NCI-H146 (cell line): Measurements from ENCODE around the gene ROR1.

Source experiments
- DNase-seq: peaks from one replicate; lab custom pipeline; 2025; lab: John Stamatoyannopoulos, UW

ROR1 gene

DNA sequence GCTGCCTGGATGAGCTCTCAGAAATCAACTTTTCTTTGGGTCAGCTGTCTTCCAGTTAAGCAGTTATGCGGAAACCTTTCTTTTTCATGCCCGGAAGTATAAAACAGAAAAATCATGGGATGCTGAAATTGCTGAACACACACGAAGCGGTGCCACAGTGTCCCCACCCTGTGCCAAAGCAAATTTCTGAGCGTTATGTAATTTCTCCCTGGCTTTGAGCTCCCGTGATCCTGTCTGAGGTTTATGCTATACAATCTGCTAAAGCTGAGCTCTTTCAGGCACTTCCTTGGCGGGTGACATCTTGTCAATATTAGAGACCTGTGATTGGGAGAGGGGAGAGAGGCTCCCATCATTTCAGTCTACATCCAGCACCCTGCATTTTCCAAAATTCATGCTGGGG is 201.7 kb downstream of the ROR1 start:
- DNase-seq: no peak

GRCh38 chr1:63976006-63976405 is 202.2 kb downstream of the ROR1 start:
- DNase-seq: no peak

DNA sequence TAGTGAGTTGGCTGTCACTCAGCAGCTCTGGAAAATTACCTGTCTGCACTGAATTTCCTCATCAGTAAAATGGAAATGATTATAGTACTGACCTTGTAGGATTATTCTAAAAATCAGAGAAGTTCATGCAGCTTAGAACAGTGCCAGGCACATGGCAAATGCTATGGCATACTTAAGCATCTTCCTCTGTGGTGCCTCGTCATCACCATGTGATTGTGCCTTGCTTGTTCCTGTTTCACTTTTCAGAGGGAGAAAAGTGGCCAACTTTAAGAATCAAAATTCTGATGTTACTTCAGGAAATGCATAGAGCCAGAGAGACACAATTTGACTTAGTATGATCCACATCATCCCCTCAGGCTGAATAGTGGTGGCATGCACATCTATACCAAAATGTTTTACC is 203.6 kb downstream of the ROR1 start:
- no peak for DNase-seq

- DNase-seq: no peak
These were observed 207.1 kb downstream of the ROR1 start for GRCh38 chr1:63980740-63981407.

- no peak for DNase-seq
These were observed 207.6 kb downstream of the ROR1 start for GRCh38 chr1:63981408-63981773.

GRCh38 chr1:63982201-63982600 is 208.4 kb downstream of the ROR1 start:
- DNase-seq: peak; percentile 8

DNA sequence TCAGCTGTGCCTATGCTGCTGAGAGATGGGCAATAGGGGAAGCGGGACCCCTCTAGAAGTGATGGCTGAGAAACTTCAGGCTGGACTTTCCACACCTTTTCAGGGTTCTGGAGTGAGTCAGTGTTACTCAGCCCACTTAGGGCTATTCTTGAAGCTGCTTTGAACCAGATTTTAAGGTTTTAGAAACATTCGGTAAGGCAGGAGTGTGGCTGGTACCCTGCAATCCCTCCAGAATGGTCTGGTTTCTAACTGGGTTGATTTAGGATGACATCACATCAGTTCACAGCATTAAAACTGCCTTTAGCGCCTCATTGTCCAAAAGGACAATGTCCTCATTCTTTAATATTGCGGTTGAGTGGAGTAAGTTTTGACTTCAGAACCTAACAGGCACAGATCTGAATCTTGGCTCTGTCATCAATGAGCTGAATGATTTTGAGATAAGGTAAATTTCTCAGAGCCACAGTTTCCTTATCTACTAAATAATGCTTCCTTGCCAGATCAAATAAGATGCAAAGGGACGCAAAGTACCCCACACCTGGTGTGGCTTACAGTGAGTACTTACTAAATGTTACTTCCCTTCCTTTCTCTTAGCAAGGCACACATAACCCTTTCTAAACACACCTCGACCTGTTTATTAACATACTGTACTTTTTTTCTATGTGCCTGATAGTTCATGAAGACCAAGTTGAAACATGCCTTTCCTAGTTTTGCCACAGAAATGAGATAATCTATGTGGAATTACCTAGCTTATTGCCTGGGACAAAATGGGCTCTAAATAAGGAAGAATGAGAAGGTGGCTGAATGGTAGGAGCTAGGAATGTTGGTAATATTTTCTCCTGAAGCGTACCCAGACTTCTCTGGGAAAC is 209.8 kb downstream of the ROR1 start:
- DNase-seq: no peak

DNA sequence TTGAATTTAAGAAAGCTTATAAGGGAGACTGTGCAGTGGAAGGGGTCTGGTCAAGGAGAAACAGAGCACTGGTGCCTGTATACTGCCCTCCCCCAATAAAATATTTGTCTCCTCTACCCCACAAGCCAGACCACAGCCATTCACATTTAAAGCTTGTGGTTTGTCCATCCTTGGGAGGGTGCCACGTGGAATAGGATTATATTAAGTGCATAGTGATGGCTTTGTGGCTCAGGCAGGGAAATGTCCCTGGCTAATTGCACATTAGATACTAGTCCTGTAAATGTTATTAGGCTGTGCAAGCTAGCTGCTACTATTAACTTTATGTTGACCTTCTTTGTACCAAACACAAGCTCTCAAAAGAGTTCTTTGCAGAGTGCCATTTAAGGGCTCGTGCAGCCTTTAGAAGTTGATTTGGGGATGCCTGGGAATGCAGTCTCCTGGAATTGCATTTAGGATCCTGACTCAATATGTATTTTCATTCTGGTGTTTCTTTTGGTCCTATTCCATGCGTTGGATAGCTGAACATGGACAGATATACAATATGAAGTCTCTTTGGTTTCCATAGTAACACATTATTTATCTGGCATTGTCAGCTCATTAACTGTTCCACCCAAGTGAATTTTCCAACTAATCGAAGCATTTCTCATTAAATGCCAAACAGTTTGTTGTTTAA is 210.6 kb downstream of the ROR1 start:
- DNase-seq: no peak

GRCh38 chr1:63984930-63985290 is 211.1 kb downstream of the ROR1 start:
- no peak for DNase-seq

DNA sequence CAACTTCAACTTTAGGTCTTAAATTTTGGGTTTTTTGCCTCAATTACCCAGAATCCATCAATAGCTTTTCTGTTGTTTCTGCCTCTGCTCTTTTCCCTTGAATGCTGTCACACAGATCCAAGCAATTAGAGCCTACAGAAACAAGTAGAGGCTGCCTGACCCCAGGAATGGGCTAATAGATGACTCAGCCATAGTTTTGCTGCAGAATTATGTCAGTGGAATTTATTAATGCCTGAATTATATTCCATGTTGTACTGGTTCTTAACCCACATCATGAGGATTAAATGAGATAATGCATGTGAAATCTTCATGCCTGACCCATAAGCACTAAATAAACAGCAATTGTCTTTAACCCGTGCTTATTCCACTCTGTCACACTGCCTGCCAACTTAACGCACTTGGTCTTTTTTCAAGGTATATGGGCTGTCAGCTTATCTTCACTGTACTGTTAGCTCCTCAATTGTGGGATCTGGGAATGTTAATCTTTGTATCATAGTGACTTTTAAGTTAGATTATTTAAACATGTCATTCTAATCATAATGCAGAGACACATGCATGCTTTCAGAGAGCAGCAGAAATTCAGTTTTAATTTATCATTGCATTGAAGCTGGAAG is 213.3 kb downstream of the ROR1 start:
- no peak for DNase-seq

GRCh38 chr1:63987628-63988024 is 213.8 kb downstream of the ROR1 start:
- no peak for DNase-seq

GRCh38 chr1:63988941-63989340 is 215.1 kb downstream of the ROR1 start:
- no peak for DNase-seq

GRCh38 chr1:63991685-63992084 is 217.9 kb downstream of the ROR1 start:
- DNase-seq: no peak

DNA sequence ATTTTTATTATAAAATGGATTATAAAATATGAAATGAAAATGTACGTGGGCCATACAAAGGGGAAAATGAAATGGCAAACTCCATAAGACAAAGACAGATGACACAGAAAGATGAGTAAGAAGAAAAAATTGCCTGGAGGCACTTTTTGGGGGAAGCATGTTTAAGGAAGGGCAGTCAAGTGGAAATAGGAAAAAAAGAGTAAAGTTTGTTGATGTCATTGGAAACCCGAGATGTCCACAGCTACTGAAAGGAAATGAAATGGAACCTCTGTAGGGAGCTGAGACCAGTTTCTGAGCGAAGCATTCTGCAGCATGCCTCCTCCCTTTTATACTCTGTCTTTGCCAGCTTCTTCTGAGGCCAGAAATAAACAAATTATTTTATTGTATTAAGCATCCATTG is 226.2 kb downstream of the ROR1 start:
- no peak for DNase-seq

DNA sequence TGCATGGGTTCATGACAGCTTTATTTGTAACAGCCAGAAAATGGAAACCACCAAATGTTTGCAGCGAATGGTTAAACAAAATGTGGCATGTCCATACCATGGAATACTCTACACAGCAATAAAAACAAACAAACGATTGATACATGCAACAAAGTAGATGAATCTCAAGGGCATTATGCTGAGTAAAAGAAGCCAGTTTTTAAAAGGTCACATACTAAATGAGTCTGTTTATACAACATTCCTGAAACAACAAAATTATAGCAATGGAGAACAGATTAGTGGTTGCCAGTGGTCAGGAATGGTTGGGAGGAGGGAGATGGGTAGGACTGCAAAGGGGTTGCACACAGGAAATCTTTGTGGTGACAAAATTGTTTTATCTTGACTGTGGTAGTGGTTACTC is 227.2 kb downstream of the ROR1 start:
- no peak for DNase-seq

DNA sequence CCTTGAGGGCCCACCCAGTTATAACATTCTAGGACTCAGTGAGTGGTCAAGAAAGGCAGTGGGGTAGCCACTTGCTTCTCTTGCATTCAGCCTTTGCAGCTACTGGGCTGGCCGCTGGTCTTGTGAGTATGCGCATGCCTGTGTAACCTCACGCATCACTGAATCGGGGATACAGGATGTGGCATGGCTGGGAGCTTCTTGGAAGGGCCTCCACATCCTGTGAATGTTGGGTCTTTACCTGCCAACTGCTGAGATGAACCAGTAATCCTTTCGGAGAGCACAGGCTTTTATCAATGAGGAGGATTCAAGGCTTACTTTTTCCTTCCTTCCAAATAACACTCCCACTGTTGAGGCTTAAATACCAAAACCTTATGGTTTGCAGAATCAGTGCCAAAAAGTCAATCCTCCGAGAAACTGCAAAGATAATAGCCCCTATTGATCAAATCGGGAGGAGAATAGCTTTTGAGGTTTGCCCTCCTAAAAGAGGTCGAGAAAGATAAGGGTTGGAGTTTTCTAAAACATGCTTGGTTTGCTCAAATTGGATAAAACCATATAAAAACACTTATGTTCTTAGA is 230.7 kb downstream of the ROR1 start:
- DNase-seq: no peak

DNA sequence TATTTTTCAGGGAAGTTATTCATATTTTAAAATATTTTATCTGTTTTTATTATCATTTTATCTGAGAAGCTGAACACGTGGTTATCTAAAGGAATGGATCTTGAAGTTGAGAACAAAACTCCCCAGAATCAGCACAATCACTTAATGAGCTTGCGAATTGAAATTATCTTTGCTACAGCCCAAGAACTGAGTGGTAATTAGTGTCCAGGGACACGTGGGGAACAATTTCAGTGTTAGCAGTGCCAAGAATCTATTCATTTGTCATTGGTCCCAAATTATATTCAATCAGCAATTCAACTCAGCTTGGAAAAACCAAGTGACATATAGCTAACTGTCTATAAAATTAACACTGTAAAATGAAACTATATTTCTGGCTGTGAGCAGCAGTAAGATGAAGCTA is 232.0 kb downstream of the ROR1 start:
- no peak for DNase-seq

GRCh38 chr1:64006276-64007051 is 232.6 kb downstream of the ROR1 start:
- DNase-seq: peak; percentile 62

DNA sequence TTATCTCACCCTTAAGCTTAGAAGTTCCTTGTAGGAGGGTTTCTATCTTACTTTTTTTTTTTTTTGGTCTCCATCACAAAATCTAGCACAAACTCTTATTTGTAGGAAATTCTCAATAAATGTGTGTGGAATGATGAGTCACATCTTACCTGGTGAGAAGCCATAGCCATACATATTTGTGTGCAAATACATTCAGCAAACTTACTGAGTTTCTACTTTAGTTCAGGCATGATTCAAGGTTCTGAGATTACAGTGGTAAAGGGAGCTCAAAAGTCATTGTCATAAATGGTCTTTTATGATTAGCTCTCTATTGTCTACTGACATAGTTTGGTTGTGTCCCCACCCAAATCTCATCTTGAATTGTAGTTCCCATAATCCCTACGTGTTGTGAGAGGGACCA is 236.5 kb downstream of the ROR1 start:
- no peak for DNase-seq

DNA sequence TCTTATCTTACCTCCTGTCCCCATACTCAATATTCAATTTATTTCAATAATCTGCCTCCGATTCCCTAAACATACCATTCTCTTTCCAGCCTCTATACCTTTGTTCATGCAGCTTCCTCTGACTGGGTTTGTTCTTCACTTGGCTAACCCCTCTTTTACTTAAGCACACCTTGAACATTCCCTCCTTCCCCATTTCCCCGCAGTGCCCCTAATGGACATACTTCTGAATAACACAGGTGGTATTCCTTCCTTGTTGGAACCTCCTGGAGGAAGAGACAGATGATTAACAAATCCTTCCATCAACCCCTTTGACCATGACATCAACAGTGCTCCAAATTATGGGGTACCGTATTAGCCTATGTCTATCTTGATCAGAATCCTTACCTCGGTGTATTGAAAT is 239.6 kb downstream of the ROR1 start:
- DNase-seq: no peak

GRCh38 chr1:64019818-64020217 is 246.0 kb downstream of the ROR1 start:
- DNase-seq: no peak

GRCh38 chr1:64021066-64021465 is 247.2 kb downstream of the ROR1 start:
- no peak for DNase-seq
